ENCODE measurements around the gene ALDH1A3.

DNA sequence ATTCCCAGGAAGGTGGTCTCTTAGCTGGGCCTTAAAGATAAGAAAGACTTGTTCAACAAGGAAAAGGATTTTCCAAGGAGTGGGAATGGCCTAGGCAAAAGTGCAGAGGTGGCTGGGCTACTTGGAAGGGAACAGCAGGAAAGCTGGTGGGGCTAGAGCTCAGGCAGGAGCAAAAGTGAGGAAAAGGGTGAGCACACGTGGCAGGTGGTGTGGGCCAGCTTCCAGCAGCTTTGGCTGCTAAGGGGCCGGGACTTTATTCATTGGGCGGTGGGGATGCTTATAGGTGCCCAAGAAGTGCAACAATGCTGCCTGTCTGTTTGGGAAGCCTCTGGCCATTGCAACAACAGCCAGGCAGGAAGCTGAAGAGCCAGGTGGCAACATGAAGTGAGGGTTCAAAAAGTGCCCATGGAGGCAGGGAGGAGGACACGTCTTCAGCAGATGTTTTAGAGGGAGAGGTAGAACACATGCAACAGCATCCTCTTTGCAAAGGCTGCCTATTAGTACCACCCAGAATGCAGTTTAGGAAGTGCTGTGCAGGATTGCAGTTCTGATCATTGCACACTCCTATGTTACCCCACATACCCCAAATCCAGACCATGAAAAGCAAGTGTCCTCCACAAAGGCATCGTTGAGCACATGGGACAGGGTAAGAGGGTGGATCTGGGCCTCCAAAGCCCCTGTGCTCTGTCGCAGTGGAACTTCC, 13.8 kb downstream of the ALDH1A3 start:
- TF ChIP-seq CTCF (conservative IDR thresholded peaks at IDR 0.05 in 1 of 2, IDR thresholded peaks at IDR 0.05 in 1 of 2; ENCODE audit: low read depth in 1 of 2, low read length in 2 of 2) (no peak), EZH2 (IDR thresholded peaks at IDR 0.05; ENCODE audit: low read length, missing control alignments) (no peak)
